ENCODE data around the gene JCAD. TPM values are rescaled to one million over a fixed set of nuclear protein-coding genes. Genes with fewer than 3 reads are reported as not detected.

The JCAD gene
- total RNA-seq, 1 experiment from 2014 or later = 0.77 TPM

- Histone ChIP-seq H4K20me1 (ENCODE audit: control insufficient read depth, insufficient read depth, insufficient read length) (no peaks in the 10 kb centered on the region), H3K4ac (ENCODE audit: low read depth, low read length) (no peak overlapping the region), H3K9me3 (ENCODE audit: control insufficient read depth, low read depth, low read length) (no peaks in the 10 kb centered on the region), H4K8ac (replicated peaks; ENCODE audit: insufficient read length, low read depth, low read length) (no peak overlapping the region), H4K91ac (ENCODE audit: insufficient read length, low read depth, low read length) (no peak overlapping the region), H3K56ac (ENCODE audit: insufficient read length, low read depth, low read length) (no peak overlapping the region), H2AK5ac (ENCODE audit: insufficient read length, low read length) (no peak overlapping the region), H3K14ac (ENCODE audit: insufficient read depth, low read length) (no peak overlapping the region), H4K5ac (ENCODE audit: insufficient read length, low read depth, low read length) (no peak overlapping the region), H2BK12ac (ENCODE audit: insufficient read length, low read depth, low read length) (no peak overlapping the region), H3K79me2 (ENCODE audit: insufficient read depth, low read length) (no peaks in the 10 kb centered on the region), H2AFZ (ENCODE audit: low read length) (no peak overlapping the region), H2BK20ac (ENCODE audit: low read depth, low read length, poor library complexity, severe bottlenecking) (no peak overlapping the region), H3K18ac (ENCODE audit: insufficient read length, low read depth, low read length) (no peak overlapping the region), H3K4me1 (ENCODE audit: insufficient read depth, low read length) (no peaks in the 10 kb centered on the region), H3K4me2 (ENCODE audit: insufficient read depth, insufficient read length, low read length) (no peak overlapping the region), H2BK5ac (ENCODE audit: insufficient read length, low read length) (no peak overlapping the region), H3K79me1 (ENCODE audit: insufficient read depth, low read depth, low read length, poor library complexity, severe bottlenecking) (no peaks in the 10 kb centered on the region), H2BK15ac (ENCODE audit: low read depth, low read length) (no peak overlapping the region), H3T11ph (ENCODE audit: low read length) (no peak overlapping the region), H3K23ac (ENCODE audit: insufficient read length, low read depth, low read length) (no peak overlapping the region), H3K27me3 (ENCODE audit: insufficient read depth, low read length) (no peaks in the 10 kb centered on the region), H2BK120ac (ENCODE audit: low read depth, low read length, poor library complexity, severe bottlenecking) (no peak overlapping the region), H3K9ac (ENCODE audit: extremely low read depth, insufficient read length, low read length) (no peak overlapping the region), H3K27ac (ENCODE audit: insufficient read length, low read depth, low read length) (no peak overlapping the region), H3K23me2 (ENCODE audit: insufficient read length, low read depth, low read length, poor library complexity, severe bottlenecking) (no peaks in the 10 kb centered on the region)
- Mint-ChIP-seq H3K4me3 (no peak overlapping the region), H3K27me3 (ENCODE audit: low read depth) (peaks cover 6% of the 10 kb centered on the region), H3K9me3 (no peaks in the 10 kb centered on the region), H3K4me1 (peaks cover 13 to 22% of the 10 kb centered on the region in 2 experiments), H3K27ac (no peak overlapping the region), H3K36me3 (ENCODE audit: insufficient read depth in 1 of 3, low read depth in 3 of 3) (peaks cover 0 to 4% (median 0%) of the 10 kb centered on the region in 3 experiments; a peak in 1 of 7 replicates)
- no peak for DNase-seq
- WGBS (ENCODE audit: extremely low coverage, insufficient read length, low lambda C conversion rate) = no CpG with 5 or more reads among the region's 3 CpGs
- no peak for TF ChIP-seq CTCF (conservative IDR thresholded peaks at IDR 0.05)
Observed at GRCh38 chr10:30042820-30043219, 16.6 kb downstream of the JCAD start.
